HUES6 (cell line): Measurements from ENCODE around the gene TIMM13.
"Not testable (repeated sequence)": the region's sequence is repeated elsewhere in the genome, so short reads cannot be mapped to it uniquely, and the experiment has no call there.

Experiments used
- H3K27ac ChIP-seq: 2 replicates; pipeline ENCODE4 v1.7.0; 2013; ENCODE audit warnings: low read depth, mild to moderate bottlenecking, low read length, inconsistent platforms
- H3K27me3 ChIP-seq: 2 replicates; pipeline ENCODE4 v1.6.1; 2013; ENCODE audit warnings: low read length; ENCODE audit not compliant: control insufficient read depth, insufficient read depth
- H3K36me3 ChIP-seq: 2 replicates; pipeline ENCODE4 v1.6.1; 2013; ENCODE audit warnings: low read length; ENCODE audit not compliant: control insufficient read depth, insufficient read depth
- H3K4me1 ChIP-seq: 2 replicates; pipeline ENCODE4 v1.6.1; 2013; ENCODE audit warnings: low read length; ENCODE audit not compliant: control insufficient read depth, insufficient read depth
- H3K4me3 ChIP-seq: 2 replicates; pipeline ENCODE4 v1.5.1; 2013; ENCODE audit warnings: low read depth, low read length
- H3K9ac ChIP-seq: one replicate; pipeline ENCODE4 v1.6.1; 2013; ENCODE audit warnings: mild to moderate bottlenecking, low read length
- H3K9me3 ChIP-seq: 2 replicates; pipeline ENCODE4 v1.6.1; 2013; ENCODE audit warnings: low read depth, low read length; ENCODE audit not compliant: control insufficient read depth, insufficient read depth

Gene TIMM13

DNA sequence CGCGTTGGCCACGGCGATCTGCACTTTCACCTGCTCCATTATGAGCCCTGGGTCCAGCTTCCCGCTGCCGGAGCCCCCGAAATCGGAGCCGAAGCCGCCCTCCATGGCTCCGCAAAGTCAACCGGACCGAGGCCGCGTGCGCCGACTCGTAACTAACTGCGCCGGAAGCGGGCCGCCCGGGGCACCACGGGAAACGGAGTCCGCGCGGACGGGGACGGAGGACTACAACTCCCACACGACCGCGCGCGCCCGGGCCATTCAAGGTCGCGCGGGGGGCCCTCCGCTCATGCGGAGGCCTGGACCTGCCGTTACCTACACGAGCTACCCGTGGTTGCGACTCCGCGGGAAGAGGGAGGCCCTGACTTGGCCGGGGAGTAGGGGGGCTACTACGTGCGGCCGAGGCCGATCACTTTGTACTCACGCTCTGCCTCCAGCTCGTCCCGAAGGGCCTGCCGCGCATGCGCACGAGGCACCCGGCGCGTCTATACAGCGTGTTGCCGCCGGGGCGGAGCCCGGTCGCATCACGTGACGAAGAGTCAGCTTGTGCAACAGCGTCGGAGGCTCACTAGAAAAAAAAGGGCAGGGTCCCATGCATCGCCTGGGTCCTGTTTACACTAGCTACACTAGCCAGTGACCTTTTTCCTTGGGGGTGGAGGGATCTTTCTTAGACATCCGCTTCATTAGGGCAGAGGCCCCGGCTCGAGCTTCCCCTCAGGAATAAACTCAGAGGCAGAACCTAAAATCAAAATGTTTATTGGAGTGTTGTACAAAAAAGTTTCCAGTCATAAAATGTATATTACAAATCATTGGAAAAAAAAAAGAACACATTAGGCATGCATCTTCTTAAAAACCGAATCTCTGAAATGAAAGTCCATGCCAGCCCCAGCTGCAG, at the start of gene TIMM13:
TIMM13 (minus strand) TSS at position 158 of the 892 bp plus-strand sequence; CDS start at position 105, 53 bp downstream.
- peak within 1 kb of the TSS; percentile 100 for H3K27ac ChIP-seq
- peak within 1 kb of the TSS; percentile 97 for H3K9ac ChIP-seq
- peaks cover 26% of the 10 kb centered on the region for H3K4me1 ChIP-seq
- no peaks in the 10 kb centered on the region for H3K9me3 ChIP-seq
- H3K27me3 ChIP-seq: no peaks in the 10 kb centered on the region
- H3K4me3 ChIP-seq: peak within 1 kb of the TSS; percentile 94
- peaks cover 47% of the 10 kb centered on the region for H3K36me3 ChIP-seq

DNA sequence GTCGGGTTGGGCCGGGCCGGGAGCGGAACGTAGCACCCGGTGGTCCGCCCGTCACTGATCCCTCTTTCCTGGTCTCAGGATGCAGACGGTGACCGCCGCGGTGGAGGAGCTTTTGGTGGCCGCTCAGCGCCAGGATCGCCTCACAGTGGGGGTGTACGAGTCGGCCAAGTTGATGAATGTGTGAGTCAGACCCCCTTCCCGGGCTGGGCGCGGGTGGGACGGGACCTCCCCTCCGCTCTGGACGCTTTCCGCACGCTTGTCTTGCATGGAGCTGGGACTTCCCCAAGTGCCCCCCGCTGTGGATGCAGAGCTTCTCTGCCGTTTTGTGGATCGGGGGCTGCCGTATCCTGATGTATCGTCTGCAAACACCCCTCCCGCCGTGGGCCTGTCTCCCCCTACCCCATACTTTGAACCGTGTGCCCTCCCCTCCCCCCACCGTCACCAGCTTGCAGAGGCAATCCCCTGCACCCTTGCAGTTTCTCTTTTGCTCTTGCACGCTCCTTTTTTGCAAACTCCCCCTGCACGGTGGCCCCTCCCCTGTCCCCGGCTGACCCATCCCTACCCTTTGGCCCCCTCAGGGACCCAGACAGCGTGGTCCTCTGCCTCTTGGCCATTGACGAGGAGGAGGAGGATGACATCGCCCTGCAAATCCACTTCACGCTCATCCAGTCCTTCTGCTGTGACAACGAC, 49.2 kb upstream of the TIMM13 start:
- peak overlapping the region; percentile 93 for H3K9ac ChIP-seq
- peak overlapping the region; percentile 56; the same call in 1 of the 2 replicates for H3K27ac ChIP-seq
- peak overlapping the region; percentile 80 for H3K4me3 ChIP-seq
- no peaks in the 10 kb centered on the region for H3K9me3 ChIP-seq
- H3K4me1 ChIP-seq: peaks cover 7% of the 10 kb centered on the region
- peaks cover 12% of the 10 kb centered on the region for H3K27me3 ChIP-seq
- peaks cover 9% of the 10 kb centered on the region; the same call in 1 of the 2 replicates for H3K36me3 ChIP-seq

DNA sequence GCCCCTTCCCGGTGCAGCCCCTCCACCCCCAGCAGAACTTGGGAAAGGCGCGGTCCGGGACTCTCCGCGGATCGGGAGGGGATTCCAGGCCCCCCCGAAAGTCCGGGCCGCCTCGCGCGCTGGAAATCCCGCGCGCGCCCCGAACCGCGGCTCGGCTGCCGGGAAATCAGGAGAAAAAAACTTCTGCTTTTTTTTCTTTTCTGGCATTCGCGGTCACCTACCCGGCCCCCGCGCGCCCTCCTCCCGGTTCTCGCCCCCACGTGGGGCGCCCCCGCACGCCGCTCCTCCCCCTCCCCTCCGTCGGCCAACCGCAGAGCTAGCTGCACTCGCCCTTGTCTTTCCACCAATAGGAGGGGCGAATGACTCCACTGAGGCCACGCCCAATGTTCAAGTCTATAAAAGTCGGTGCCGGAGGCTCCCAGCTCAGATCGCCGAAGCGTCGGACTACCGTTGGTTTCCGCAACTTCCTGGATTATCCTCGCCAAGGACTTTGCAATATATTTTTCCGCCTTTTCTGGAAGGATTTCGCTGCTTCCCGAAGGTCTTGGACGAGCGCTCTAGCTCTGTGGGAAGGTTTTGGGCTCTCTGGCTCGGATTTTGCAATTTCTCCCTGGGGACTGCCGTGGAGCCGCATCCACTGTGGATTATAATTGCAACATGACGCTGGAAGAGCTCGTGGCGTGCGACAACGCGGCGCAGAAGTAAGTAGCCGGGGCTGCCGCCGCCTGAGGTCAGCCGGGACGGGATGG, 48.5 kb upstream of the TIMM13 start, which contains the start of gene GADD45B:
GADD45B (plus strand) TSS at position 426 of the 749 bp plus-strand sequence; CDS start at position 658, 232 bp downstream.
- peaks cover 7% of the 10 kb centered on the region for H3K4me1 ChIP-seq
- H3K27me3 ChIP-seq: peaks cover 12% of the 10 kb centered on the region
- H3K9me3 ChIP-seq: no peaks in the 10 kb centered on the region
- H3K9ac ChIP-seq: peak within 1 kb of the TSS; percentile 93
- H3K36me3 ChIP-seq: peaks cover 9% of the 10 kb centered on the region; the same call in 1 of the 2 replicates
- H3K27ac ChIP-seq: peak within 1 kb of the TSS; percentile 56; the same call in 1 of the 2 replicates
- H3K4me3 ChIP-seq: peak within 1 kb of the TSS; percentile 80

DNA sequence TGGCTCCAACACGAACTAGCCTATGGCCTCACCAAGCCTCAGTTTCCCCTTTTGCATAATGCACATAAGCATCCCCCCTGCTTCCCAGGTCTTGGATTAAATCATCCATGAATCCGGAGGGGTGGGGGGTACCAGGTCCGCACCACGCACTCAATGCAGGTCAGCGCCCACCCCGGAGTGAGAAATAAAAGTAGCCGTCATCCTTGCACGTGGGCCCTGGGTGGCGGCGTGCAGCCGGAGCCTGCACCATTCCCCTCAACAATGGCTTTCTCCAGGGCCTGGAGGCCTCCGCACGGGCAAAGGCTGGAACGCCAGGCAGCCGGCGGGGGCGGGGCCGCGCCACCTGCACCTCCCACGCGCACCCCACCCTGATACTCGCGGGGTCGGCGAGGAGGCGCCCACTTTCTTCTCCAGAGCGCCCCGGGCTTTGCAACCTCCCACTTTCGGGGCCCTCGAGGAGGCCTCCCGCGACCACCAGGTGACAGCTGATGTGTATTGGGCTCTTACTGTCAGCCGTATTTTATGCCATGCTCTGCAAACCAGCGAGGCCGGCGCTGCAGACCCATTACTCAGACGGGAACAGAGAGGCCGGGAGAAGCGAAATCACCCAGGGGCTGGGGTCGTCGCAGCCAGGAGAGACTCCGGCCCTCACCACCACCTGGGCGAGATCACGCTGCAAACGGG, 47.8 kb upstream of the TIMM13 start:
- H3K27ac ChIP-seq: peak overlapping the region; percentile 10; the same call in 1 of the 2 replicates
- peak overlapping the region; percentile 75 for H3K9ac ChIP-seq
- peaks cover 9% of the 10 kb centered on the region; the same call in 1 of the 2 replicates for H3K36me3 ChIP-seq

DNA sequence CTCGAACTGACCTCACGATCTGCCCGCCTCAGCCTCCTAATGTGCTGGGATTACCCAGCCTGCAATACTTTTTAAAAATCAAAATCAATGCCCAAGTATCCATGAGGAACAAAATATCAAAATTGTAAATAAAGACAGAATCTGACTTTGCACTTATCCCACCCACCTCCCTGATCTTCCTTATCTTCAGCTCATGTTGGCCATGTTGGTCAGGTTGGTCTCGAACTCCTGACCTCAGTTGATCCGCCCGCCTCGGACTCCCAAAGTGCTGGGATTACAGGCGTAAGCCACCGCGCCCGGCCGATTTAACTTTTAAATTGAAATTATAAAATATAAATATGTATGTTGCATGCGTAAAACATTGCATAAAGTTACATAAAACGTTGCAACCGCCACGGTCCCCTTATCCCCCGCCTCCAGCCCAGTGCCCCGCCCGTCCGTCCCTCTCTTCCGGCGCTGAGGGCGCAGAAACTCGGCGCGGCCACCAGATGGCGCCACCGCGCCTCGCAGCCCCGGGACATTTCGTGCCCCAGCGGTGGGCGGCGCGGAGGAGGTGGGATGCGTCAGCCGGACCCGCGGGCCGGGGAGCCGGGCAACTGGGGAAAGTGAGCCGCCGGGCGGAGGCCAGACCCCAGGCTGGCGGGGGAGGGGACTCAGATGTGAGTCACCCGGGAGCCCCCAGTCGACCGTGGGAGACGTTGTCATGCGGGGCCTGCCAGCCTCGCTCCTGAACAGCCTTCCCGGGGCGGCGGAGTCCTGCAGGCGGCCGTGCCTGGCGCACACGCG, 47.0 kb upstream of the TIMM13 start:
- Histone ChIP-seq H3K36me3 (peaks cover 9% of the 10 kb centered on the region; the same call in 1 of the 2 replicates), H3K4me1 (peaks cover 4% of the 10 kb centered on the region), H3K27me3 (peaks cover 7% of the 10 kb centered on the region), H3K27ac (peak overlapping the region; percentile 10; the same call in 1 of the 2 replicates), H3K9ac (peak overlapping the region; percentile 75), H3K9me3 (no peaks in the 10 kb centered on the region), H3K4me3 (peak overlapping the region; percentile 80)

More for the DNA sequence above, 47.8 kb upstream of the TIMM13 start:
- Histone ChIP-seq H3K4me1 (peaks cover 7% of the 10 kb centered on the region), H3K27me3 (peaks cover 12% of the 10 kb centered on the region), H3K4me3 (peak overlapping the region; percentile 80), H3K9me3 (no peaks in the 10 kb centered on the region)

DNA sequence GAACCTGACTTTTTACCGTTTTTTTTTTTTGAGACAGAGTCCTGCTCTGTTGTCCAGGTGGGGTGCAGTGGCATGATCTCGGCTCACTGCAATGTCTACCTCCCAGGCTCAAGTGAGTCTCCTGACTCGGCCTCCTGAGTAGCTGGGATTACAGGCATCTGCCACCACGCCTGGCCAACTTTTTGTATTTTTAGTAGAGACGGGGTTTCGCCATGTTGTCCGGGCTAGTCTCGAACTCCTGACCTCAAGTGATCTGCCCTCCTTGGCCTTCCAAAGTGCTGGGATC, 42.5 kb upstream of the TIMM13 start:
- peak overlapping the region; percentile 53 for H3K9ac ChIP-seq
- not testable (repeated sequence) for H3K9me3 ChIP-seq, H3K27me3 ChIP-seq, H3K36me3 ChIP-seq, H3K4me1 ChIP-seq, H3K4me3 ChIP-seq, H3K27ac ChIP-seq

DNA sequence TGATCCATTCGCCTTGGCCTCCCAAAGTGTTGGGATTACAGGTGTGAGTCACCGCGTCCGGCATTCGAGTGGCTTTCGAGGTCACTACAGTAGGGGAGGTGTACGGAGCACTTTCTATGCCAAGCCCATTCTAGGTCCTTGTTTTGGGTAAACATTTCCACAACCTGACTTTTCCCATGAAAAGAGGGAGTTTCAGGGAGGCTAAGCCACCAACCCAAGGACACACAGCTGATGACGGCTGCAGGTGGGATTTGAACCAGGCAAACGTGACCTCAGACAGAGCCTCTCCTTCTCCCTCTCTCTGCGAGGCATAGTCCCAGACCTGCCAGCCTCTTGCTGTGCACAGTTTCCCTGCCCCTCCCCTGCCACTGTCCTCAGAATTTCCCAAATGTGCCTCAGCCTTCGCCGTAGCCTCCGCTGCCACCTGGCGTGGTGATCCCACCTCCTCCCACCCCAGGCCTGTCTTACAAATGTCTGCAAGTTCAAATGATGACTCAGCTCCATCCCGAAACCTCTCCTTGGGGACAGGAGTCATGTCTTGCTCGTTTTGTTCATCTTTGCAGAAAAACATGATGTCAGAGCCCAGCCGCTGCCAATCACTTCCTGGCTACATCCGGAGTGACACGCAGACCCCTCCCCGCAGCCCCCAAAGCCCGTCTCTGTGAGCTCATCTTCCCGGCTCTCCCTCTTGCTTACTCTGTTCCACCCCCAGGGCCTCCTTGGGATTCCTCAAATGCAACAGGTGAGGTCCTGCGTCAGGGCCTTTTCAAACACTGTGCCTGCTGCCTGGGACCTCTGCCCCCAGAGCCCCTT, 41.9 kb upstream of the TIMM13 start:
- H3K9me3 ChIP-seq: no peaks in the 10 kb centered on the region
- no peaks in the 10 kb centered on the region for H3K27me3 ChIP-seq
- H3K4me3 ChIP-seq: peak overlapping the region; percentile 14; the same call in 1 of the 2 replicates
- no peak overlapping the region; the same call in 1 of the 2 replicates for H3K27ac ChIP-seq
- H3K9ac ChIP-seq: peak overlapping the region; percentile 53
- peaks cover 6% of the 10 kb centered on the region for H3K4me1 ChIP-seq
- H3K36me3 ChIP-seq: no peaks in the 10 kb centered on the region

DNA sequence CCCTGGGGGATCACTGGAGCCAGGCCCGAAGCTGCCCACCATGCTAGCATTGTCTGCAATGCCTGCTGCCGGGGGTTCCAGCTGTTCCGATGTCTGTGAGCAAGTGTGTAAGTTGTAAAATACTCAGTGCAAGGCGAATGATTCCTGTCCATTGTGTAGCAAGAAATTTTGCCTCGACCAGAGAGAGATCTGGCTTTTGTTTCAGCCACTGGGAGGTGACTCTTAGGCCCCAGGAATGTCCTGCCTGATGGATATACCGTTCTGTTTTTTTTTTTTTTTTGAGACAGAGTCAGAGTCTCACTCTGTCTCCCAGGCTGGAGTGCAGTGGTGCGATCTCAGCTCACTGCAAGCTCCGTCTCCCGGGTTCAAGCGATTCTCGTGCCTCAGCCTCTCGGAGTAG, 41.2 kb upstream of the TIMM13 start:
- H3K27ac ChIP-seq: no peak overlapping the region; the same call in 1 of the 2 replicates
- no peak overlapping the region for H3K4me3 ChIP-seq

DNA sequence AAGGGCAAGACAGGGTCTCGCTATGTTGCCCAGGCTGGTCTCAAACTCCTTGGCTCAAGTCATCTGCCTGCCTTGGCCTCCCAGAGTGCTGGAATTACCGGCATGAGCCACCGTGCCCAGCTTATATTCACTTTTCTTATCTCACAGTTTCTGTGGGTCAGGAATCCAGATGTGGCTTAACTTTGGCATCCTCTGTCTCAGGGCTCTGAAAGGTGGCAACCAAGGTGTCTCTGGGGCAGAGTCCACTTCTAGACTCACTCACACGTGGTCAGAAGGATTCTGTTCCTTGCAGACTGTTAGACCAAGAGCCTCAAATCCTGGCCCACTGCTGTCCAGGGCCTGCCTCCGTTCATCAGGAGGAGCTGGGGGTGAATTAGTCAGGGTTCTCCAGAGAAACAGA, 37.0 kb upstream of the TIMM13 start:
- no peak overlapping the region for H3K4me3 ChIP-seq
- H3K9ac ChIP-seq: no peak overlapping the region
- H3K27ac ChIP-seq: no peak overlapping the region
- H3K4me1 ChIP-seq: peaks cover 7% of the 10 kb centered on the region
- H3K27me3 ChIP-seq: no peaks in the 10 kb centered on the region
- no peaks in the 10 kb centered on the region for H3K36me3 ChIP-seq
- H3K9me3 ChIP-seq: no peaks in the 10 kb centered on the region

More for the DNA sequence above, 41.2 kb upstream of the TIMM13 start:
- no peaks in the 10 kb centered on the region for H3K36me3 ChIP-seq
- no peaks in the 10 kb centered on the region for H3K9me3 ChIP-seq
- no peaks in the 10 kb centered on the region for H3K27me3 ChIP-seq
- H3K9ac ChIP-seq: no peak overlapping the region
- peaks cover 6% of the 10 kb centered on the region for H3K4me1 ChIP-seq
